ENCODE measurements around the gene ABTB2. TPM values are rescaled to one million over a fixed set of nuclear protein-coding genes. Genes with fewer than 3 reads are reported as not detected.

ABTB2 gene
- total and polyA plus RNA-seq, 2 donors (not counting 1 experiment from before 2014, with no cell fraction given): 1.0 to 5.8 TPM

DNA sequence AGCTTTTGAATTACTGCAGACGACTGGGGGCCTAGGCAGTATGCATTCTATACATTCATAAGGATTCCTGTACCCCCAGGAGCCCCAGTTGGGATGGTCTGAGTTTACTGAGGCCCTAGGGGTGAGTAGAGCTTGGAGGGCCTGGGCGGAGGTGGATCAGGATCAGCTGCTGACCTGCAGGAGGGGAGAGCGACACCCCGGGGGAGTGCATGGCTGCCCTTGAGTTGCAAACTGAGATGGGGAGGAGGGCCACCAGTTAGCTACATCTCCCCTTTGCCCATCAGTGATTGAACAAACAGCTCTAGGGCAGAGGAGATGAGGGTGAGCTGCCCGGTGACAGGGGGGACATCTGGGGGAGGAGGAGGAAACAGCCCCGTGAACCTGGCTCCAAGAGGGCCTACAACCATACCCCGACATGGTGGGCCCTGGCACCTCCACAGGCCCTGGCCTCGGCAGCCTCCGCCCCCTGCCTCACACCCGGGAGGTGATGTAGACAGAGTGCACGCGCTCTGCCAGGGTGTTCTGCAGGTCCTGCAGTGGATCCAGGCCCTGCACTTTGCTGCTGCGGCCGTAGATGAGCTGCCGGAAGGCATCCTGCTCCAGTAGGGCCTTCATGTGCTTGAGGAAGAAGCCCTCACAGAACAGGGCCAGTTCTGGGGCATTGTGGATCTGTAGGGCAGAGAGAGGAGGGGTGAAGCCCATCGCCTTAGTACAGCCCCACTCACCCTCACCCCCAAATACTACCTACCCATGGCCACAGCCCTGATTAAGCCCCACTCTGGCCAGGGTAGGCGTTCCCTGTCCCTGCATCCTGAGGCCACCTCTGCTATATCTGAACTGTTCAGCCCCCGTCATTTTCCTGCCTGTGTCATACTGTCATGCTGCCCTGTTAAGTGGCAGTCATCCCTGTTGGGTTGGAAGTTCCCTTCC is 205.6 kb downstream of the ABTB2 start:
- no peak overlapping the region for H3K27ac ChIP-seq (ENCODE audit: insufficient read depth, low read length)

DNA sequence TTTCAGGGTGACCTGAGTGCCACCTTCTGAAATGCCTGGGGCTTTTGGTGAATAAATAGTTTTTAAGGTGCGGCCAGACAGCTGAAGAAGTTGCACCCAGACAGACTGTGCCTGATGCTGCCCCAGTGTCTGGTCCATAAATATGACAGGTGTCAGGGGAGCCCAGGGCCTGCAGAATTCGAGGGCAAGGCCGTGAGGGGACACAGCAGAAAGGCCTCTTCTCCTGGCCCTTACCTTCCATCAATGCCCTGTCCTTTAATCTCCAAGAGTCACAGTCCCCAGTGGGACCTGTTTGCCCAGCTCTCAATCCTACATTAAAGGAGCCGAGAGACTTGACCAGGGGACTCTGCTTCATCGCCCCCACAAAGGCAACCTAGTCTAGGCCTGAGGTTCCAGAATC is 206.6 kb downstream of the ABTB2 start:
- DNase-seq (ENCODE audit: low read depth in 2 of 2): no peak
- peaks cover 10% of the 10 kb centered on the region for H3K36me3 ChIP-seq (ENCODE audit: control insufficient read depth, insufficient read depth, low read length)
- no peak overlapping the region for H3K27ac ChIP-seq (ENCODE audit: insufficient read depth, low read length)

More for the DNA sequence above, 205.6 kb downstream of the ABTB2 start:
- H3K4me3 ChIP-seq (replicated peaks in 1 of 4; ENCODE audit: control extremely low read depth in 1 of 4, insufficient read depth in 1 of 4, low read depth in 3 of 4, low read length in 4 of 4): no peak overlapping the region
- H3K9ac ChIP-seq (ENCODE audit: insufficient read depth, low read length): no peak overlapping the region
- no peaks in the 10 kb centered on the region for H3K79me2 ChIP-seq (ENCODE audit: control insufficient read depth, insufficient read depth, low read length)
- no peaks in the 10 kb centered on the region for H3K9me3 ChIP-seq (ENCODE audit: control insufficient read depth, insufficient read depth, low read depth, low read length)
- DNase-seq (ENCODE audit: low read depth in 2 of 2): no peak
- no peaks in the 10 kb centered on the region for H3K27me3 ChIP-seq (ENCODE audit: control insufficient read depth, insufficient read depth, low read length)
- peaks cover 5% of the 10 kb centered on the region for H3K4me1 ChIP-seq (ENCODE audit: control insufficient read depth, extremely low read depth, insufficient read depth, low read length)
- TF ChIP-seq, protein P1, sequence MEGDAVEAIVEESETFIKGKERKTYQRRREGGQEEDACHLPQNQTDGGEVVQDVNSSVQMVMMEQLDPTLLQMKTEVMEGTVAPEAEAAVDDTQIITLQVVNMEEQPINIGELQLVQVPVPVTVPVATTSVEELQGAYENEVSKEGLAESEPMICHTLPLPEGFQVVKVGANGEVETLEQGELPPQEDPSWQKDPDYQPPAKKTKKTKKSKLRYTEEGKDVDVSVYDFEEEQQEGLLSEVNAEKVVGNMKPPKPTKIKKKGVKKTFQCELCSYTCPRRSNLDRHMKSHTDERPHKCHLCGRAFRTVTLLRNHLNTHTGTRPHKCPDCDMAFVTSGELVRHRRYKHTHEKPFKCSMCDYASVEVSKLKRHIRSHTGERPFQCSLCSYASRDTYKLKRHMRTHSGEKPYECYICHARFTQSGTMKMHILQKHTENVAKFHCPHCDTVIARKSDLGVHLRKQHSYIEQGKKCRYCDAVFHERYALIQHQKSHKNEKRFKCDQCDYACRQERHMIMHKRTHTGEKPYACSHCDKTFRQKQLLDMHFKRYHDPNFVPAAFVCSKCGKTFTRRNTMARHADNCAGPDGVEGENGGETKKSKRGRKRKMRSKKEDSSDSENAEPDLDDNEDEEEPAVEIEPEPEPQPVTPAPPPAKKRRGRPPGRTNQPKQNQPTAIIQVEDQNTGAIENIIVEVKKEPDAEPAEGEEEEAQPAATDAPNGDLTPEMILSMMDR (conservative IDR thresholded peaks at IDR 0.05 in 1 of 2, IDR thresholded peaks at IDR 0.05 in 1 of 2; ENCODE audit: low read depth in 1 of 2, low read length in 2 of 2): no peak
- TF ChIP-seq EZH2 (IDR thresholded peaks at IDR 0.05; ENCODE audit: low read length, missing control alignments): no peak
- H4K20me1 ChIP-seq (ENCODE audit: control insufficient read depth, extremely low read depth, insufficient read depth, low read length): no peaks in the 10 kb centered on the region
- H3K36me3 ChIP-seq (ENCODE audit: control insufficient read depth, insufficient read depth, low read length): peaks cover 8% of the 10 kb centered on the region
- no peak overlapping the region for H2AFZ ChIP-seq (ENCODE audit: low read length)
- no peak overlapping the region for H3K4me2 ChIP-seq (ENCODE audit: extremely low read depth, insufficient read depth, low read length)

DNA sequence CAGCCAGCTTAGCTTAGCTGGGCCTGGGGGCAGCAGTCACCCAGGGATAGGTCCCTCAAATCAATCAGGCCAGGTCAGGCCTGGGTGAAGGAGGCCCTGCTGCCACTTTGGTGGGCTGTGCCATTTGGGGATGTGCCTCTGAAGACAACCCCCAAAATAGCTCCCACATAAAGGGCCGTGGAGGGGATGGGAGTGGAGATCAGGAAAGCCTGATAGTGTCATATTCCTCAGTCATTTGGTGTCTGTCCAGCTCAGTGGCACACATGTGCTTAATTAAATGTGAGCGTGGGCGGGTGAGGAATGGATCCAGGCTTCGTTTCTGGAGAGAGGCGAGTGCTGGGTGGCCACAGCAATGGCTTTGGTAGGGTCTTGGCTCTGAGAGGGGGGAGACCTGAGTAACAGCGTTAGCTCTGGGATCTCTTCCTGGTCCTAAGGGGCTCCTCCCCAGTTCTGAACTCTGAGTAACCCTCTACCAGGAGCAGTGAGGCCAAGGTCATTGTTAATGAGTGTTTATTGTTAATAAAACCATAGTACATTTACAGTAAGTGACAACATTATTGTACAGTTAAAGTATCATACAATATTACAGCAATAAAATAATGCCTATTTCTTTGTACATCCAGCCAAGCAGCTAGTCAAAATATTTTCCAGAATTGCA is 207.2 kb downstream of the ABTB2 start:
- no peak overlapping the region for H2AFZ ChIP-seq (ENCODE audit: low read length)
- H3K9me3 ChIP-seq (ENCODE audit: control insufficient read depth, insufficient read depth, low read depth, low read length): no peaks in the 10 kb centered on the region
- no peak overlapping the region for H3K27ac ChIP-seq (ENCODE audit: insufficient read depth, low read length)
- H3K79me2 ChIP-seq (ENCODE audit: control insufficient read depth, insufficient read depth, low read length): no peaks in the 10 kb centered on the region
- no peaks in the 10 kb centered on the region for H3K27me3 ChIP-seq (ENCODE audit: control insufficient read depth, insufficient read depth, low read length)
- peaks cover 10% of the 10 kb centered on the region for H3K36me3 ChIP-seq (ENCODE audit: control insufficient read depth, insufficient read depth, low read length)
- no peak overlapping the region for H3K9ac ChIP-seq (ENCODE audit: insufficient read depth, low read length)
- peaks cover 5% of the 10 kb centered on the region for H3K4me1 ChIP-seq (ENCODE audit: control insufficient read depth, extremely low read depth, insufficient read depth, low read length)
- peak in 1 of 2 donors; percentile 40 for DNase-seq (ENCODE audit: low read depth in 2 of 2)
- H4K20me1 ChIP-seq (ENCODE audit: control insufficient read depth, extremely low read depth, insufficient read depth, low read length): no peaks in the 10 kb centered on the region
- H3K4me2 ChIP-seq (ENCODE audit: extremely low read depth, insufficient read depth, low read length): peak overlapping the region; percentile 8
- H3K4me3 ChIP-seq (replicated peaks in 1 of 4; ENCODE audit: control extremely low read depth in 1 of 4, insufficient read depth in 1 of 4, low read depth in 3 of 4, low read length in 4 of 4): no peak overlapping the region
- TF ChIP-seq, protein P1 (conservative IDR thresholded peaks at IDR 0.05 in 1 of 2, IDR thresholded peaks at IDR 0.05 in 1 of 2; ENCODE audit: low read depth in 1 of 2, low read length in 2 of 2): no peak
- no peak for TF ChIP-seq EZH2 (IDR thresholded peaks at IDR 0.05; ENCODE audit: low read length, missing control alignments)

More for the DNA sequence above, 206.6 kb downstream of the ABTB2 start:
- Histone ChIP-seq H3K4me2 (ENCODE audit: extremely low read depth, insufficient read depth, low read length) (no peak overlapping the region), H3K79me2 (ENCODE audit: control insufficient read depth, insufficient read depth, low read length) (no peaks in the 10 kb centered on the region), H4K20me1 (ENCODE audit: control insufficient read depth, extremely low read depth, insufficient read depth, low read length) (no peaks in the 10 kb centered on the region), H3K9ac (ENCODE audit: insufficient read depth, low read length) (no peak overlapping the region), H3K27me3 (ENCODE audit: control insufficient read depth, insufficient read depth, low read length) (no peaks in the 10 kb centered on the region), H3K4me1 (ENCODE audit: control insufficient read depth, extremely low read depth, insufficient read depth, low read length) (peaks cover 5% of the 10 kb centered on the region), H3K4me3 (replicated peaks in 1 of 4; ENCODE audit: control extremely low read depth in 1 of 4, insufficient read depth in 1 of 4, low read depth in 3 of 4, low read length in 4 of 4) (no peak overlapping the region), H2AFZ (ENCODE audit: low read length) (no peak overlapping the region), H3K9me3 (ENCODE audit: control insufficient read depth, insufficient read depth, low read depth, low read length) (no peaks in the 10 kb centered on the region)
- TF ChIP-seq, protein P1 (conservative IDR thresholded peaks at IDR 0.05 in 1 of 2, IDR thresholded peaks at IDR 0.05 in 1 of 2; ENCODE audit: low read depth in 1 of 2, low read length in 2 of 2): no peak
- TF ChIP-seq EZH2 (IDR thresholded peaks at IDR 0.05; ENCODE audit: low read length, missing control alignments): no peak
